Keratinocyte (primary cell): Measurements from ENCODE around the gene CAND2. TPM values are rescaled to one million over a fixed set of nuclear protein-coding genes. Genes with fewer than 3 reads are reported as not detected.

ENCODE experiments used
- DNase-seq: peaks from one replicate; pipeline ENCODE4 v3.0.0-alpha.2; 2011; ENCODE audit warnings: low read depth, missing footprints, low spot score
- FAIRE-seq: peaks from 2 replicates; lab custom pipeline; 2011; peaks lifted over from hg19 to GRCh38; lab: Jason Lieb, UNC
- H2AFZ ChIP-seq: 2 replicates; pipeline ENCODE4 v1.6.0; 2012; ENCODE audit warnings: low read length, control low read depth, inconsistent platforms; ENCODE audit not compliant: control insufficient read depth
- H3K27ac ChIP-seq: 2 replicates; pipeline ENCODE4 v1.5.1; 2011; ENCODE audit warnings: low read length; ENCODE audit not compliant: control insufficient read depth, insufficient read depth
- H3K27me3 ChIP-seq: 3 replicates; pipeline ENCODE4 v1.6.0; 2011; ENCODE audit warnings: low read length; ENCODE audit not compliant: control insufficient read depth, insufficient read depth; ENCODE audit errors: extremely low read depth
- H3K36me3 ChIP-seq, 2 experiments: 2 replicates in 1 of 2; 3 replicates in 1 of 2; pipeline ENCODE4 v1.5.1; 2011; ENCODE audit warnings: low read length in 2 of 2, mild to moderate bottlenecking in 1 of 2; ENCODE audit not compliant: control insufficient read depth in 2 of 2, insufficient read depth in 2 of 2; ENCODE audit errors: extremely low read depth in 1 of 2
- H3K4me1 ChIP-seq: 3 replicates; pipeline ENCODE4 v1.5.1; 2011; ENCODE audit warnings: low read length; ENCODE audit not compliant: control insufficient read depth, insufficient read depth; ENCODE audit errors: extremely low read depth
- H3K4me2 ChIP-seq: 3 replicates; pipeline ENCODE4 v1.6.0; 2011; ENCODE audit warnings: low read depth, low read length; ENCODE audit not compliant: control insufficient read depth, insufficient read depth; ENCODE audit errors: extremely low read depth
- H3K4me3 ChIP-seq, 3 experiments: fragments of 200-600 bp in 1 of 3; sonication (generic) in 1 of 3; 2 replicates in 2 of 3; 3 replicates in 1 of 3; pipeline ENCODE4 v1.5.1; 2011 to 2016; ENCODE audit warnings: low read length in 3 of 3, mild to moderate bottlenecking in 3 of 3, control low read depth in 2 of 3, inconsistent platforms in 1 of 3, low read depth in 1 of 3, mixed read lengths in 1 of 3, mixed run types in 1 of 3, moderate library complexity in 1 of 3; ENCODE audit not compliant: control insufficient read depth in 2 of 3, insufficient read depth in 2 of 3; ENCODE audit errors: extremely low read depth in 1 of 3
- H3K79me2 ChIP-seq: 2 replicates; pipeline ENCODE4 v1.6.0; 2012; ENCODE audit warnings: low read length; ENCODE audit not compliant: control insufficient read depth, insufficient read depth
- H3K9ac ChIP-seq: 3 replicates; pipeline ENCODE4 v1.6.0; 2011; ENCODE audit warnings: low read length; ENCODE audit not compliant: control insufficient read depth, insufficient read depth; ENCODE audit errors: extremely low read depth
- H3K9me1 ChIP-seq: 3 replicates; pipeline ENCODE4 v1.6.0; 2011; ENCODE audit warnings: low read length; ENCODE audit not compliant: control insufficient read depth, insufficient read depth; ENCODE audit errors: extremely low read depth
- H3K9me3 ChIP-seq: 2 replicates; pipeline ENCODE4 v1.5.1; 2012; ENCODE audit warnings: low read depth, low read length; ENCODE audit not compliant: control insufficient read depth
- H4K20me1 ChIP-seq: 3 replicates; pipeline ENCODE4 v1.6.0; 2011; ENCODE audit warnings: low read length; ENCODE audit not compliant: control insufficient read depth, insufficient read depth; ENCODE audit errors: extremely low read depth
- CTCF ChIP-seq, 3 experiments: IDR thresholded peaks in 1 of 3; conservative IDR thresholded peaks in 1 of 3; optimal IDR thresholded peaks in 1 of 3; 2 replicates in 2 of 3; 3 replicates in 1 of 3; pipeline versions ENCODE3 to v1.5.1; 2011; ENCODE audit warnings: low read length in 3 of 3, mild to moderate bottlenecking in 3 of 3, moderate library complexity in 2 of 3, control low read depth in 1 of 3, inconsistent platforms in 1 of 3; ENCODE audit not compliant: insufficient read depth in 2 of 3; ENCODE audit errors: extremely low read depth in 1 of 3
- EZH2 ChIP-seq: IDR thresholded peaks from one replicate; pipeline ENCODE4 v1.6.1; 2012; ENCODE audit warnings: inconsistent platforms, mild to moderate bottlenecking, low read length, moderate library complexity
- dilution Hi-C: fragments of 300-500 bp; cut with MboI; formaldehyde crosslinking; loops from one replicate; pipeline ENCODE4 v1.7.0; 2020; ENCODE audit warnings: low sequenced_read_pairs; ENCODE audit not compliant: extremely low pct_ligation_motif_present
- polyA plus RNA-seq, 5 experiments: library from polyadenylated mRNA; depleted of rRNA in 3 of 5; stranded (reverse) in 3 of 5; stranded (forward) in 1 of 5; unstranded in 1 of 5; fragments of >200 nt; gene quantifications; 1 replicate in 1 of 5; 2 replicates in 3 of 5; 3 replicates in 1 of 5; pipeline versions ENCODE4 v1.2.1 to v1.2.3, GENCODE V29; 2011 to 2012; ENCODE audit warnings: missing spikeins in 2 of 5, low read depth in 1 of 5, low replicate concordance in 1 of 5

Gene CAND2
- polyA plus RNA-seq, 1 donor (not counting 4 experiments of a cell fraction or from before 2014, with no cell fraction given), result 0.05 TPM

GRCh38 chr3:12759693-12760565, 36.6 kb upstream of the CAND2 start:
- TF ChIP-seq CTCF (optimal IDR thresholded peaks at IDR 0.05 in 1 of 3, IDR thresholded peaks at IDR 0.05 in 1 of 3, conservative IDR thresholded peaks at IDR 0.05 in 1 of 3; ENCODE audit: extremely low read depth in 1 of 3, insufficient read depth in 2 of 3, low read length in 3 of 3) (no peak), EZH2 (no peak)
- DNase-seq, result no peak
- Histone ChIP-seq H3K27me3 (no peaks in the 10 kb centered on the region), H3K4me2 (peak overlapping the region; percentile 97), H3K9me1 (no peaks in the 10 kb centered on the region), H3K79me2 (peaks cover 41% of the 10 kb centered on the region), H3K9me3 (no peaks in the 10 kb centered on the region), H3K4me3 (peak overlapping the region in 2 of 3 experiments; percentile 90 to 95), H3K27ac (peak overlapping the region; percentile 79), H3K36me3 (peaks cover 0 to 12% of the 10 kb centered on the region in 2 experiments), H3K9ac (peak overlapping the region; percentile 77), H4K20me1 (peaks cover 11% of the 10 kb centered on the region), H2AFZ (no peak overlapping the region), H3K4me1 (peaks cover 48% of the 10 kb centered on the region)
- dilution Hi-C loops, result no loop called here
- FAIRE-seq, result peak; percentile 44

DNA sequence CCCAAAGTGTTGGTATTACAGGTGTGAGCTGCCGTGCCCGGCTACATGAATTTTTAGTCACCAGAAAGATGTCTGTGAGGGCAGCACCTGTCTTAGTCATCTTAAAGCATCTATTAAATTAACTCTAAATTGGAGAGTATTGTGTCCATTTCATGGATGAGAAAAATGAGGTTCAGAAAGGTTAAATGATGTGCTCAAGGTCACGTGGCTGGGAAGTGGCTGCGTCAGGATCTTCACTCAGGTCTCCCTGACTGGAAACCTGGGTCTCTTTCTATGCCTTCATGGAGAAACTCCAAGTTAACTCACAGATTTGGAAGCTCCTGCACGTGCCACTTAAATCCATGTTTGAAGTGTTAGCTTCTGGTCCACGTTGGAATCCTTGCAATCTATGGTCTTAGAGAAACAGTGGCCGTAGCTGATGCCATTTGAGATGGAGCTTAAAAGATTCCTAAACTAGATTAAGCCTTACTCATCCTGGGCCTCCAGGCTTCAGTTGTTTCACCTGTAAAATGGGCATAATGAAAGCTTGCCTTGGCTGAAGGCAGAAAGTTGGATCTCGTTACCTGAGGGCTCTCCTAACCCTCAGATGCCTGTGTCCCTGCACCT, 32.2 kb upstream of the CAND2 start:
- Histone ChIP-seq H3K36me3 (no peaks in the 10 kb centered on the region), H3K9ac (no peak overlapping the region), H3K9me3 (no peaks in the 10 kb centered on the region), H2AFZ (no peak overlapping the region), H3K9me1 (no peaks in the 10 kb centered on the region), H3K4me3 (no peak overlapping the region), H4K20me1 (no peaks in the 10 kb centered on the region), H3K79me2 (no peaks in the 10 kb centered on the region), H3K27me3 (no peaks in the 10 kb centered on the region), H3K4me1 (peaks cover 27% of the 10 kb centered on the region), H3K4me2 (no peak overlapping the region), H3K27ac (peak overlapping the region; percentile 72)
- TF ChIP-seq EZH2 (no peak), CTCF (optimal IDR thresholded peaks at IDR 0.05 in 1 of 3, IDR thresholded peaks at IDR 0.05 in 1 of 3, conservative IDR thresholded peaks at IDR 0.05 in 1 of 3; ENCODE audit: extremely low read depth in 1 of 3, insufficient read depth in 2 of 3, low read length in 3 of 3) (no peak)
- dilution Hi-C loops, result no loop called here
- FAIRE-seq (no peak), DNase-seq (no peak)
